NCI-H524 (cell line): Measurements from ENCODE around the gene ALAS2.
"Not testable (repeated sequence)": the region's sequence is repeated elsewhere in the genome, so short reads cannot be mapped to it uniquely, and the experiment has no call there.

Source experiments
- DNase-seq, 2 experiments: peaks; one replicate each; lab custom pipeline; 2025; lab: John Stamatoyannopoulos, UW

The ALAS2 gene, protein sequence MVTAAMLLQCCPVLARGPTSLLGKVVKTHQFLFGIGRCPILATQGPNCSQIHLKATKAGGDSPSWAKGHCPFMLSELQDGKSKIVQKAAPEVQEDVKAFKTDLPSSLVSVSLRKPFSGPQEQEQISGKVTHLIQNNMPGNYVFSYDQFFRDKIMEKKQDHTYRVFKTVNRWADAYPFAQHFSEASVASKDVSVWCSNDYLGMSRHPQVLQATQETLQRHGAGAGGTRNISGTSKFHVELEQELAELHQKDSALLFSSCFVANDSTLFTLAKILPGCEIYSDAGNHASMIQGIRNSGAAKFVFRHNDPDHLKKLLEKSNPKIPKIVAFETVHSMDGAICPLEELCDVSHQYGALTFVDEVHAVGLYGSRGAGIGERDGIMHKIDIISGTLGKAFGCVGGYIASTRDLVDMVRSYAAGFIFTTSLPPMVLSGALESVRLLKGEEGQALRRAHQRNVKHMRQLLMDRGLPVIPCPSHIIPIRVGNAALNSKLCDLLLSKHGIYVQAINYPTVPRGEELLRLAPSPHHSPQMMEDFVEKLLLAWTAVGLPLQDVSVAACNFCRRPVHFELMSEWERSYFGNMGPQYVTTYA

DNA sequence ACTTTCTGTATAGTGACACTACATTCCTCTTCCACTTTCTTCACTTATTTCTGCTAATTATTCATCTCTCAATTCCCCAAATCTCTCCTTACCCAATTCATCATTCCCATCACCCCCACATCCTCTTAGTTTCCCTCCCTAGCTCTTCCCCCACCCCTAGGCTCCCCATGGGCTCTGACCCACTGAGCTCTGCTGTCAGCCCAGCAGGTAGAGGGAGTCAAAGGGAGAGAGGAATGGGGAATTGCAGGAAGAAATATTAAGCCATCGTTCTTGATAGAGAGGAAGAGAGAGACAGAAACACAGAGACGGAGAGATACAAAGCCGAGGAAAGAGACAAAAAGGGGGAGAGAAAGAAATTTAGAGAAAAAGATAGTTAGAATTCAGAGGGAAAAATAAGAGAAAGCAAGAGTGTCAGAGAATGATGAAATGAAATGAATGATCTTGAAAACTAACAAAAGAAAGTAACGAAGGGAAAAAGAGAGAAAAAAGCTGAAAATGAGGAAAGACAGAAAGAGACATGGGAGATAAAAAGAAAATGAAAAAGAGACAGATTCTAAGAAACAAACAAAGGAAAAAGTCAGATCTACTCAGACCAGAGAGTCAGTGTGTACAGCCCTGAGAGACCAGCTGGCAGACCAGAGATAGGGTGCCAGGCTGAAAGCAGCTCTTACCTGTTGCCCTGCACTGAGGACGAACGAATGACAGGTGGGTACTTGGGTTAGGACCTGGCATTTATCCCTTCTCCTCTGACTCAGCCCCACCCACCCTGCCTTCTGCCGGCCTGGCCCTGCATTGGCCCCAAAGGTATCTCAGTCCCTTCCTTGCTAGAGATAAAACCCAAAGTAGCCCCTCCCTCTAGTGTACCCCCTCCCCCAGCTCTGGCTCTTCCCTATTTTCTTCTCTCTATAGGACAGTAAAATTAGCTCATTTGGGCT, at the start of gene ALAS2:
TSS of gene ALAS2 (minus strand) at position 707 of the 935 bp plus-strand sequence. CDS start 4,977 bp downstream, outside the sequence.
- no peak for DNase-seq

DNA sequence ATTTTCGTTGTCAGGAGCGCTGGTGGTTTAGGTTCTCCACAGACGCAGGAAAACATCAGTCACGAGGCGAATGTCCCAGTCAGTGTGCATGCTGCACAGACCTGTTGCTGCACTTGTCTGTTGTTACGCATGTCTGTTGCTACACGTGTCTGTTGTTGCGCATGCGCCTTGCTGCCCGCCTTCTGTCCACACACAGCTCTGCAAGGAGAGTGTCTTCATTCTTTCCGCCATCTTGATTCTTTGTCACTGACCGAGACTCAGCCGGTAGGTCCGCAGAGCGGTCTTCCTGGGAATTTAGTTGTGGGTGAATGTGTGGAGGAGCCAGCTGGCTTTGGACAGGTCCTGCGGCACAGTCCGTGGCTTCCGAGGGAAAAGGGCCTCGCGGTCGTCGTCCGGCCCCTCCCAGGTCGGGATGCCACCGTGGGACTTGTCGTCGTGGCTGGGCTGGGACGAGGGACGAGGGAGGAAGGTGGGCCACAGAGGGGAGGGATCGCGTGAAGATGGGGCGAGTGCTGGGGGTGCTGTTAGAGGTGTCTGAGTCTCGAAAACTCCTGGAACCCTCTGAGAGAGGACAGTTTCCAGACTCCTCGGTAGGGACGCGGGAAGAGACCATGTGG, 44.2 kb upstream of the ALAS2 start, which contains the start of gene PAGE2B:
TSS of gene PAGE2B (plus strand) at position 180 of the 617 bp plus-strand sequence. CDS start 1,012 bp downstream, outside the sequence.
- no peak for DNase-seq

DNA sequence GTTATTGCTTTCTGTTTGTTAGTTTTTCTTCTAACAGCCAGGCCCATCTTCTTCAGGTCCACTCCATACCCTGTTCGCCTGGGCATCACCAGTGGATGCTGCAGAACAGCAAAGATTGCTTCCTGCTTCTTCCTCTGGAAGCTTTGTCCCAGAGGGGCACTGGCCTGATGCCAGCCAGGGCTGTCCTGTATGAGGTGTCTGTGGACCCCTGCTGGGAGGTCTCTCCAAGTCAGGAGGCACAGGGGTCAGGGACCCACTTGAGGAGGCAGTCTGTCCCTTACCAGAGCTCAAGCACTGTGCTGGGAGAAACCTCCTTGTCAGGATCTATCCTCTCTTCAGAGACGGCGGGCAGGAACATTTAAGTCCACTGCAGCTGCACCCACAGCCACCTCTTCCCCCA, 41.5 kb upstream of the ALAS2 start:
- DNase-seq = no peak

DNA sequence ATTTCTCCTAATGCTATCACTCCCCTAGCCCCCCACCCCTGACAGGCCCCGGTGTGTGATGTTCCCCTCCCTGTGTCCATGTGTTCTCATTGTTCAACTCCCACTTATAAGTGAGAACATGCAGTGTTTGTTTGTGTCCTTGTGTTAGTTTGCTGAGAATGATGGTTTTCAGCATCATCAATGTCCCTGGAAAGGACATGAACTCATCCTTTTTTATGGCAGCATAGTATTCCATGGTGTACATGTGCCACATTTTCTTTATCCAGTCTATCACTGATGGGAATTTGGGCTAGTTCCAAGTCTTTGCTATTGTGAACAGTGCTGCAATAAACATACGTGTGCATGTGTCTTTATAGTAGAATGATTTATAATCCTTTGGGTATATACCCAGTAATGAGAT, 36.4 kb upstream of the ALAS2 start:
- not testable (repeated sequence) for DNase-seq

DNA sequence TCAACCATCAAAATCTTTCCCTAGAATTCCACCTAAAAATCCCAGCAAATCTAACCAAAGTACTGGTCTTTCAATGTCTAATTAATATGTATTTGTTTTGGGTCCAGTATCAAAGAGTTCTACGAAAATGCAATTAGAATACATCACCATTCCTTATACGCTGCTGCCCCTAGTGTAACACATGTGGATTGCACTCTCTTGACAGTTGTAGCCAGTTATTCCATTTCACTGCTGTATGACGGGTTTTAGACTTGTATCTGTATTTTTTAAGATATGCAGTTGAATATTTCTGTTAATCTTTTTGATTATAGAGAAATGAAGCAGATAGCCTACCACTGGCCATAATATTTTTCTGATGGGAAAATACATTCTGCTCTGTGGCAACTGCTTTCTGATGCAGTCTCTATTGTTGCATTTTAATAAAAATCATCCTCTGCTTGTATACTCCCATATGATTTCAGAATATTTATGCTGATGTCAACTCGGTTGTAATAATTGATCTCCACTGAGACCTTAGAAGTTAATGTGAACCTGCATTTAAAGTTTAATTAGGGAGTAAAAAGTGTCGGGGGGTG, 27.0 kb upstream of the ALAS2 start:
- peak; percentile 15 to 51 for DNase-seq

DNA sequence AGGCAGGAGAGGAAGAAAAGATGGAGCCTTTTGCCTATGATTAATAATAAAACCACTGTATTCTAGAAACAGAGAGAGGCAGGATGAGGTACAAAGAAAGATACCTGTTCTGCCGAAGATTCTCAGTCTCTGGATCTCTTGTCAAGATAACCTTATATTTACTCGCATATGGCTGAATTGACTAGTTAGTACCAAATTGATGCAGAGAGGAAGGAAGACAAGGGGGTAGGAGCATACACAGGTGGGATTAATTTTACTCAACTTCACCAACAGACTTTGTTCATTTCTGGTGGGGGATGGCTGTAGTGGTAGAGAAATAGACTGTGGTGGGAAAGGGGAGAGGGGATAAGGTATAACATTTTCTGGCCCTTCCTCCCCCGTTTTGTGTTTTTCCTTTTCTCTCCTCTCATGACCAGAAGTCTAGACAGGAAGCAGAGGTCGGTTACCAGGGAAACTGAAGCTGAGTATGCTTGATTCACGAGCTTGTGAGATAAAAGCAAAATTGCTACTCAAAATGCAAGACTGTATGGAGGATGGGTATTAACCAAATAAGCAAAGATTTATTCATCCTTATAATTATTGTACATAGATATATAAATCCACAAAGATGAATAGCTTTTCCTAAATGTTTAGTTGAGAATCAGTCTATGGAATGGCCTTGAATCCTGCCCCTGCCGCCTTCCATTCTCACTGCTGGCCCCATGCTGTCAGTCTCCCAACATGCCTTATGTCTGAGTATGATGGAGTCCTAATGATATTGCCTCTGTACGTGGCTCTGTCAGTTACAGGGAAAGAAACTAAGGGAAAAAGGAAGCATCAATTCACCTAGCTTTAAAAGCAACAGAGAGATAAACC, 26.3 kb upstream of the ALAS2 start:
- DNase-seq = peak in 1 of 2 experiments; percentile 45

DNA sequence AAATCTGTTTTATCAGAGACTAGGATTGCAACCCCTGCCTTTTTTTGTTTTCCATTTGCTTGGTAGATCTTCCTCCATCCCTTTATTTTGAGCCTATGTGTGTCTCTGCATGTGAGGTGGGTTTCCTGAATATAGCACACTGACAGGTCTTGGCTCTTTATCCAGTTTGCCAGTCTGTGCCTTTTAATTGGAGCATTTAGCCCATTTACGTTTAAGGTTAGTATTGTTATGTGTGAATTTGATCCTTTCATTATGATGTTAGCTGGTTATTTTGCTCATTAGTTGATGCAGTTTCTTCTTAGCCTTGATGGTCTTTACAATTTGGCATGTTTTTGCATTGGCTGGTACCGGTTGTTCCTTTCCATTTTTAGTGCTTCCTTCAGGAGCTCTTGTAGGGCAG, 19.8 kb upstream of the ALAS2 start:
- not testable (repeated sequence) for DNase-seq

DNA sequence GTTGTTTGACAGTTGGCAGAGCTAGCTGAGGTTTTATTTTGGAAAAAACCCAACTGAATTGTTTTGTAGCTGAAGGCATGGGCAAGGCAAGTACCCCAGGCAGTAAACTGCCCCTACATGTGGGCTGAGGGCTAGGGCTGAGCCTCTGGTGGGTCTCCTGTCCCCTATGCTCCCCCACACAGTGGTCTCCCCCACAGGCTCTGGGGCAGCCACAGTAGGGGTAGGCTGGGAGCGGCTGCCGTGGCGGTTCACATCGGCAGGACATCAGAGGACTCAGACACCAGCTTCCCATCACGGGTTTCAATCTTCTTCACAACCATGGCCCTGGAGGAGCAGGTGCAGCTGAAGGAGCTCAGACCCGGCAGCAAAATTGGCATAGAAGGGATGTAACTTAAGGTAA, 10.7 kb upstream of the ALAS2 start:
- no peak for DNase-seq

DNA sequence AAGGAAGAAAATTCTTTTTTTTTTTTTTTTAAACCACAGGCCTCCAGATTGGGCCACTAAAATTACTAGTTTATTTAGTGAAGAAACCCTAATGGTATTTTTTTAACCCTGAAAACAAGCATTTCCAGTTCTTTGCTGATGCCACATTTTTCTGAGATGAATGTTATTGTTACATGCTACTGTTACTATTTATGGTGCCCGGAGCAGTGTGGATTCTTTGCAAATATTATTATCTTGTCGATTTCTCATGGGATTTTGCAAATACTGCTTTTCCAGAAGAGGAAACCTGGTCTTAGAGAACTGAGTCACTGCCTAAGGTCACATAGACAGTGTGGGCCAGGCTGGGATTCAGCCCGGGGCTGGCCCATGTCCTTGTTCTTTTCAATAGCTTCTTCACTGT, 8.7 kb upstream of the ALAS2 start:
- DNase-seq = no peak

DNA sequence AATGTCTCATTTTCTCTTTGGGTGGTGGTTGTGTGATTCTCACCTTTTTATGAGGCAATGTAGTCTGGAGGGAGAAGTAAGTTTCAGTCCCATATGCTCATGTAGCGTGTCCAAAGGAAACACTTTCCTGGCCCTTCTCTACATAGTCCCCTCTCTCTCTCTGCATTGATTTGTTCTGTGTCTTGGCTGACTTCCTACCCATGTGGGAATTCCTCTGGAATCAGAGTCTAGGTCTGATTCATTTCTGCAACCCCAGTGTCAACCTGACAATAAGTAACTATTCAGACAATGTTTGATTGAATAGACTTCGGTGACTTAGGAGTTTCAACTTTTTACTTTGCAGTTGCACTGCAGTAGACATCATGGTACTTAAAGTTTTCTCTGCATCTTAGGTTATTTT, 2.7 kb upstream of the ALAS2 start:
- DNase-seq = no peak

DNA sequence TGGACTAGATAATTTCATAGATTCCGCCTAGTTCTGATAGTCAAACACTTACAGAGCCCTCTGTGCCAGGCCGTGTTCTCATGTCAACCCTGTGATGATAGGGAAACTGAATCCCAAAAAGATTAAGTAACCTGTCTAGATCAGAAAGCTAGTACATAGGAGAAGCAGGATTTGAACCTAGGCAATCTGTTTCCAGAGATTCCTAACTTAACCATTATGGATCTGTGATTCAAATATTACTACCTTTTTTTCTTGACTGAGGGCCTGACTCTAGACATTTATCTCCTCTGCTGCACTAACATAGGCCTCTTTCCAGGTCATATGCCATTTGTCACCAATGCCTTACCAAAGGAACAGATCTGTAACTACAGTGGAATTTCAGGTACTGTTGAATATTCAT, 1.5 kb downstream of the ALAS2 start:
- no peak for DNase-seq

DNA sequence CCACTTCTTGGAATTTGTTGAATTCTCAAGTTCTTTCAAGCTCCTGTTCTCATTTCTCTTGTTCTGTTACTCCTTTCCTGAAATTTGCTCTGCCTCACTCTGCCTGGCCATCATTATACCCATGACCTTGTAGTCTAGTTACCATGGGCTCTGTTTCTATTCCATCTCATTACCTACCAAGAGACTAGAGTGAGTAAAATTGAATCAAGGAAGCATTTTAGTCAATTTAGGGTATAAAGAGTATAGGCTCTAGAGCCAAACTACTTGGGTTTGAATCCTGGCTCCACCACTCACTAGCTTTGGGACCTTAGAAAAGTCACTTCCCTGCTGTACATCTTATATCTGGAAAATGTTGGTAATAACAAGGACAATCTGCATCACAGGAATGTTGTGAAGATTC, 2.2 kb downstream of the ALAS2 start:
- no peak for DNase-seq

DNA sequence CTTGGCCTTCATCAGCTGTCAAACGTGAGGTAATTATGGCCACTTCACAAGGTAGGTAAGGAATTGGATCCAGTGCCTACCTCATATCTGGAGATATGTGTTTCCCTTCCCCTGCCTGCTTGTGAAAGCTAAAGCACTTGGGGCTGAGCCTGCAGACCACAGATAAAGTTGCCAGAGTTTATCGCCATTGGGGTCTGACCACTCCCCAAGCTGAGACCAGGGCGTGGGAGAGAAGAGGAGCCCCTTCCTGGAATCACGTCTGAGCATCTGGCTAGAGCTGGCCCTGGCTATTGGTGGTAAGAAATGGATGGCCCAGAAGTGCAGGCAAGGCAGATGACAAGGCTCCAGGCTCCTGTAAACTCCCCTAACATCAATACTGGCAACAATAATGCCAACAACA, 2.7 kb downstream of the ALAS2 start:
- no peak for DNase-seq

DNA sequence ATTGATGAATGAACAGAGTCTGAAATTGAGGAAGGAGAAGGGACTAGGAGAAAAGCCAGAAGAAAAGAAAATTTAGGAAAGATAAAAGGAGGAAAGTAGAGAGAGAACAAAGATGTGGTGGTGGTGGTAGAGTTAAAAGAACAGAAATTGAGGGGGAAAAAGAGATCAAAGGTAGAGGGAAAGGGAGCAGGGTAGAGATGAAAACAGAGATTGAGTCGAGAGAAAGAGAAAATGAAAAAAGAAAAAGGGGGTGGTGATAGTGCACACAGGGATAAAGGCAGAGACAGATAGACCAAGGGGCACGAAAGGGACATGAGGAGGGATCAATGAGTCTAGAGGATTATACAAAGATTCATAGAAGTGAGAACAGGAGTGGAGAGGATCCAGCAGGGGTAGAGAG, 3.9 kb downstream of the ALAS2 start:
- no peak for DNase-seq

DNA sequence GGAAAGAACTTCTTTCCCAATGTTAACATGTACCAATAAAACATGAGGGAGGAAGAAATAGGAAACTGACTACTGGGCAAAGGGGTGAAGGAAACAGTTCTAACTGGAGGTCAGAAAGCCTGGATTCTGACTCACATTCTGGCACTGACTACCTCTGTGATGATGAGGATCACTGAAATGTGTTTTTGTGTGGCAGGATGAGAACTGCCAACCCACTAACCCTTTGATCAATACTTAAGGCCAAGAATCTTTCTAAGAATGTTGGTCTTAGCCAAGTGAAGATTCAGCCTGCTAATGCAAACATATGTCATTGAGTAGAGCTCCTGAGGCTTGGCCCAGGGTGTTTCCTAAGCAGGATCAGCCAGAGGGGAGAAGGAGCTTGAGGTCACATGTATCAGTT, 4.6 kb downstream of the ALAS2 start:
- DNase-seq = no peak

DNA sequence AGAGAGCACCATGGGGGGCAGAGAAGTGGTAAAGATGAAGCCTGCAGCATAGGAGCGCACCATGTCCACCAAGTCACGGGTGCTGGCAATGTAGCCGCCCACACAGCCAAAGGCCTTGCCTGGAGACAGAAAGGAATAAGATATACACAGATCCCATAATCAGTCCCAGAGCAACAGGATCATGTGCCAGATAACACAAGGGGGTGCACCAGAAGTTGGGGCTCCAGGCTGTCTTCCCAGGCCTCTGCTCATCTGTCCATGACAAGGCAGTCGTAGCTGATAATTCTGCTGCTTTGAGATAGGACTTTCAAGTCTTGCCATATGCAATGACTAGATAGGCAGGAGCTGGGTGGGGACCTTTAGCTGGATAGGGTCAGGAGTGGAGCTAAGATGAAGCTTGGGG, 15.9 kb downstream of the ALAS2 start:
- DNase-seq = no peak

DNA sequence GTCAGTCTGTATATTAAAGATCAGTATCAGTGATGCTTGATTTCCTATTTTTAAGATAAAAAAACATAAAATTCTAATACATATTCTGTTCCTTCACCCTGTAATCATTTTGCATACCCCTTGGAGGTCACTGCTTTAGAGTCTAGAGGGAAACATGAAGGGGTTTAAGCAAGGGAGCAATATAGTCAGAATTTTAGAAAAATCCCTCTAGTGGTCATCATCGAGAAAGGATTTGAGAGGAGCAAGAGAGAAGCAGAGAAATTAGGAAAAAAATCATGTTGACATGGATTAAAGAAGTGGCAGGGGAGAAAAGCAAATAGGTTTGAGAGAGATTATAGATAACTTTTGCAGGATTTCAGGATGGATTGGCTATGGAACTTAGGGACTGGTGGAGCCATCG, 19.5 kb downstream of the ALAS2 start:
- peak in 1 of 2 experiments; percentile 13 for DNase-seq

DNA sequence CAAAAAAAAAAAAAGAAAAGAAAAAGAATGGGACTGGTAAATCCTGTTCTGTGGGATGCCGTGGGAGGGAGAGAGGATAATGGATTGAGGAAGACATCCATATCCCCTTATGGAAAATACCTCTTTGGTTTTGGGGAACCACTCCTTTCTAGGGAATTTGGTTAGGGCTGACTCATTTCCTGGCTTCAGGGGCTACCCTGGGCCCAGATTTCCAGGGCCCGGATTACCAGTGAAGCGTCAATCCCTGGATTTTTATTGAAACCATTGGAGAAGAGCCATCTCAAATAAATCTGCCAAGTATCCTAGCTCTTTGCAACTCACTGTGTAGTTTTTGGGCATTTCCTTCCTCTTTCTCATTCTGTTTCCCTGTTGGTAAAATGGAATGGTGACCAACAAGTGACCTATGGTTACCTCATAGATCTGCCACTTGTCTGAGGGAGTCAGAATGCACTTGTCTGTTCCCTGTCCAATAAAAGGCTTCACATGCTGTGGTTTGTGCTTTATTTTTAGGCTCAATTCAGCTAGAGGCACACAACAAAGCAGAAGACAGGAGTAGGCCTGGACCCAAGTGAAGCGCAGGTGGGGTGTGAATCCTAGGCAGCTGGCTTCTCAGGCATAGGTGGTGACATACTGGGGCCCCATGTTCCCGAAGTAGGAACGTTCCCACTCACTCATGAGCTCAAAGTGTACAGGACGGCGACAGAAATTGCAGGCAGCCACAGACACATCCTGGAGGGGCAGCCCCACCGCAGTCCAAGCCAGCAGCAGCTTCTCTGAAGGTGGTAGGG, 22.0 kb downstream of the ALAS2 start:
- DNase-seq = no peak

DNA sequence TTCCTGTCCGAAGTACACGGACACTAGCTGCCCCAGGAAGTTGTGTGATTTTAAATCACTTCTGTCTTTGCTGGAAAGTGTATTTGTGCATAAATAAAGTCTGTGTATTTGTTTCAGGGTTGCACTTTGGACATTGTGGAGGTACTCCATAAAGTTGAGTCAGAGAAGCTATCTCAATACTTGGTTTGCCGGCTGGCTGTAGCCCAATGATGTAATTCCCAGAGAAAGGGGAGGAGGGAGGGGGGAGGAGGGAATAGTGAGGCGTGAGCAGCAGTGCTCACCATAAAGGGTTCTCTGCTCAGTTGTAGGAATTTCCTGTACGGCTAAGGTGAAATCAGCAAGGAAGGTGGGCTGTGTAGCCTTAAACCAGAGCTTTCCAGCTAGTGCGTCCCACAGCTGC, 23.1 kb downstream of the ALAS2 start:
- no peak for DNase-seq
